ENCODE data around the gene SLC49A4. TPM values are rescaled to one million over a fixed set of nuclear protein-coding genes. Genes with fewer than 3 reads are reported as not detected.

Gene SLC49A4
- total RNA-seq, 1 donor from 2014 or later = 16.6 TPM

DNA sequence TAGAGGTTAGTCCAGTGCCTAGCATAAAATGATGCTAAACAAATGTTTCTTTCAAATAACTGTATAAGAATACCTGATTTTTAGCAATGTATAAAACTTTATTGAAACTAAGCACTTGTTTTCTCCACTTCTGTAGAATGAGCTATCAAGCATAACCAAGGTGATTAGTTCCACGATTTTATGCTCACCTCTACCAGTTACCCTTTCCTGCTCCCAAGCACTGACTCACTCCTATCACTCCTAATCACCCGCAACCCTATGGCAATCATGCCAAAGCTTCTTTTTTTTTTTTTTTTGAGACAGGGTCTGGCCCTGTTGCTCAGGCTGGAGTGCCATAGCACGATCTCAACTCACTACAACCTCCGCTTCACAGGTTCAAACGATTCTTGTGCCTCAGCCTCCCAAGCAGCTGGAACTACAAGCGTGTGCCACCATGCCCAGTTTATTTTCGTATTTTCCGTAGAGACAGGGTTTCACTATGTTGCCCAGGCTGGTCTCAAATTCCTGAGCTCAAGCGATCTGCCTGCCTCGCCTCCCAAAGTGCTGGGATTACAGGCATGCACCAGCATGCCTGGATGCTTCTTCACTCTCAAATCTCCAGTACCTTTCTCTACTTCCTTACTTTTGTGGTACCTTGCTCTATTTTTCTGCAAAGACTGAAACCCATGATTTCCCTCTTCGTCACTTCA is 5.1 kb upstream of the SLC49A4 start:
- Mint-ChIP-seq H3K27me3 (ENCODE audit: low read depth) (no peaks in the 10 kb centered on the region), H3K9me3 (no peaks in the 10 kb centered on the region), H3K27ac (ENCODE audit: unreplicated experiment) (no peak overlapping the region), H3K36me3 (ENCODE audit: low read depth) (peaks cover 3% of the 10 kb centered on the region), H3K4me1 (peaks cover 18% of the 10 kb centered on the region), H3K4me3 (peak overlapping the region; percentile 6)
- TF ChIP-seq, protein P1, sequence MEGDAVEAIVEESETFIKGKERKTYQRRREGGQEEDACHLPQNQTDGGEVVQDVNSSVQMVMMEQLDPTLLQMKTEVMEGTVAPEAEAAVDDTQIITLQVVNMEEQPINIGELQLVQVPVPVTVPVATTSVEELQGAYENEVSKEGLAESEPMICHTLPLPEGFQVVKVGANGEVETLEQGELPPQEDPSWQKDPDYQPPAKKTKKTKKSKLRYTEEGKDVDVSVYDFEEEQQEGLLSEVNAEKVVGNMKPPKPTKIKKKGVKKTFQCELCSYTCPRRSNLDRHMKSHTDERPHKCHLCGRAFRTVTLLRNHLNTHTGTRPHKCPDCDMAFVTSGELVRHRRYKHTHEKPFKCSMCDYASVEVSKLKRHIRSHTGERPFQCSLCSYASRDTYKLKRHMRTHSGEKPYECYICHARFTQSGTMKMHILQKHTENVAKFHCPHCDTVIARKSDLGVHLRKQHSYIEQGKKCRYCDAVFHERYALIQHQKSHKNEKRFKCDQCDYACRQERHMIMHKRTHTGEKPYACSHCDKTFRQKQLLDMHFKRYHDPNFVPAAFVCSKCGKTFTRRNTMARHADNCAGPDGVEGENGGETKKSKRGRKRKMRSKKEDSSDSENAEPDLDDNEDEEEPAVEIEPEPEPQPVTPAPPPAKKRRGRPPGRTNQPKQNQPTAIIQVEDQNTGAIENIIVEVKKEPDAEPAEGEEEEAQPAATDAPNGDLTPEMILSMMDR (conservative IDR thresholded peaks at IDR 0.05) = no peak
- DNase-seq (ENCODE audit: low read depth, low spot score) = no peak

DNA sequence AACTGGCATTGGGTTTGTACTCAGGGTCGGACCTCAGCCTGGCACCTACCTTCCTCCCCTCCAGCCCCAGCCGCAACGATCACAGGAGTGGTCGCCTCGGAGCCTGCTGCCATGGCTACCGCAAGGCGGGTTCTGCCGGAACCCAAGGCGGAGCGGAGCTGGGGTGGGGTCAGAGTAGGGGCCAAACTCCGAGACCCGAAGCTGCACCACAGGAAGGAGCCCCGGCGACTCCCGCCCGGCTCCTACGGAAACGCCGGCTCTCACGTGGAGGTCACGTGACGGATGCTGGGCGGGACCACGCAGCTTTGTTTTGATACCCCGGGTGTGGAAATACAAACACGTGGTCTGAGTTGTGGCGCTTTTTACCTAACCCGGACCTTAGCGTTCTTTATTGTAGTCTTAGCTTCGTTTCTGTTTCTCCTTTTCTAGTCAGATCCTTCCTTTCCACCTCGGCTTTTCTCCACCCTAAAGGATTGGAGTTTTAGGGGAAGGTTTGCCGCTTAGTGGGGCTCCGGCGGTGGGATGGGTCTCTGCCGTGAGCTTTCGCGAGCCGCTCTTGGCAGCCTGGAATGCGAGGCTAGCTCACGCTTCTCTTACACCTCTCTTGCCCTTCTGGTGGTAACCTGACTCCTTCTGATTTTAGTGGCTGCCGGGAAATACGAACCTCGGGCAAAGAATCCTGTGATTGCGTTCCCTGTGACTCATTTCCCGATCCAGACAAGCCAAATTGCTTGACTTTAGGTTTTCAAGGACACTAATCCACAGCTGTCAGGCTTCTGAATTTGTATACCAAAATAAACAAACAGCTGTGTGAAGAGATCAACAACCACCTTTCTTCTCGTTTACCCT is 1.1 kb upstream of the SLC49A4 start, which contains the start of gene HSPBAP1:
Gene HSPBAP1 (minus strand): TSS at position 264 of the 849 bp plus-strand sequence. CDS start 151 bp downstream, at position 113.
- TF ChIP-seq, protein P1 (conservative IDR thresholded peaks at IDR 0.05) = no peak
- Mint-ChIP-seq H3K27ac (ENCODE audit: unreplicated experiment) (peak within 1 kb of the TSS; percentile 98), H3K4me3 (no peak within 1 kb of the TSS), H3K27me3 (ENCODE audit: low read depth) (no peaks in the 10 kb centered on the region), H3K9me3 (no peaks in the 10 kb centered on the region), H3K4me1 (peaks cover 35% of the 10 kb centered on the region), H3K36me3 (ENCODE audit: low read depth) (peaks cover 2% of the 10 kb centered on the region)
- DNase-seq (ENCODE audit: low read depth, low spot score) = peak; percentile 86

DNA sequence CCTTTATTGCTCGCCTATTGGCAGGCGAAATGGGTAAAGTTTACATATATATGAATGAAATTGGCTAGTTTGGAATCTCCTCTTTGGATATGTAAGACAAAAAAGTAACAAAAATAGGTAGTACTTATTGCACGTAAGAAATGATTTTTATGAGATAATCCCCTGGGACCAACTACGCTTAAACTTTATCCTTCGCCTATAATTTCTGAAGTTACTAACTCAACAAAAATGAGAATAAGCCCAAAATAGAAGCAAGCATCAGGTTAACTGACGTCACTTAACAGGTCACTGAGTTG is 438 bp upstream of the SLC49A4 start:
- H3K4me1 Mint-ChIP-seq = peaks cover 35% of the 10 kb centered on the region
- TF ChIP-seq, protein P1 (conservative IDR thresholded peaks at IDR 0.05) = no peak
- H3K27me3 Mint-ChIP-seq (ENCODE audit: low read depth) = no peaks in the 10 kb centered on the region
- H3K9me3 Mint-ChIP-seq = no peaks in the 10 kb centered on the region
- peaks cover 2% of the 10 kb centered on the region for H3K36me3 Mint-ChIP-seq (ENCODE audit: low read depth)
- H3K27ac Mint-ChIP-seq (ENCODE audit: unreplicated experiment) = peak overlapping the region; percentile 79
- no peak for DNase-seq (ENCODE audit: low read depth, low spot score)
- no peak overlapping the region for H3K4me3 Mint-ChIP-seq

DNA sequence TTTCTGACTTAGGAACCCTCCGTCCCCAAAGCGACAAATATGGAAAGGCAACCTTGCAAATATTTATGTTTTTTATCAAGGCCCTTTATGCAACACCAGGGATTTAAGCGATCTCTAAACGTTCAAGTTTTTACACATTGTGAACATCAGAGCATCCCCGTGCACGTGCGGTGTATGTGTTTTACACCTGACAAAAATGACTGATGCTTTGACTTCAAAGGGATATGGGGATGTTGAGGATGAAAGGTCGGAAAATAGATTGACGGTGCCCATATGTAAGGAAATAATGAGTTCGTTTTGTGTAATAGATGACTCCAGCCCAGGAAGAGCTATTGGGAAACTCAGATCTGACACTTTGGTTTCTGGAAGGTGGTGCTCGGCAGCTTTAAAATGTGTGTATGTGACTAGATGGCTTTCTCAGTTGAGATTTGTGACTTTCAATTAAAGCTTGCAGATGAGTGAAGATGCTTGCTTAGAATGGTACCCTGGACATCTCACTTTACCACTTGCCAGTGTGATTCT is 866 bp downstream of the SLC49A4 start:
- DNase-seq (ENCODE audit: low read depth, low spot score) = no peak
- Mint-ChIP-seq H3K4me3 (peak overlapping the region; percentile 83), H3K27me3 (ENCODE audit: low read depth) (no peaks in the 10 kb centered on the region), H3K27ac (ENCODE audit: unreplicated experiment) (peak overlapping the region; percentile 73), H3K4me1 (peaks cover 35% of the 10 kb centered on the region), H3K36me3 (ENCODE audit: low read depth) (peaks cover 2% of the 10 kb centered on the region), H3K9me3 (no peaks in the 10 kb centered on the region)
- TF ChIP-seq, protein P1 (conservative IDR thresholded peaks at IDR 0.05) = no peak

DNA sequence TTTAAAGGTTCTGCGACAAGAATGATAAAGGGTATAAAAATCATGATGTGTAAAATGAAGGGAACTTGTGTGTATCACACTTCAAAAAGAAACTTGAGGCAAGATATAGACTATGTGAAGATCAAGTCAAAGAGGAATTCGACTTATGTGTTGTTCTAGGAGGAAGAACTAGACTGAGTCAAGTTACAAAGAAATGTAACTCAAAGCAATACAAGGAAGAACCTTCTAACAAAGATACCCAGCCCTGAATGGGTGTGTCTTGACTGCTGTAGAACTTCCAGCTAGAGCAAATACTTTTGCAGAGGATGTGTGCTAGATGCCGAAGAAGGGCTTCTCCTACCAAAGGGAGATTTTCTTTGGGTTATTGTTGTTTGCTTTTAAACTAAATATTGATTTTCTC is 2.4 kb downstream of the SLC49A4 start:
- peaks cover 35% of the 10 kb centered on the region for H3K4me1 Mint-ChIP-seq
- H3K4me3 Mint-ChIP-seq = peak overlapping the region; percentile 71
- H3K36me3 Mint-ChIP-seq (ENCODE audit: low read depth) = peaks cover 2% of the 10 kb centered on the region
- no peaks in the 10 kb centered on the region for H3K9me3 Mint-ChIP-seq
- DNase-seq (ENCODE audit: low read depth, low spot score) = no peak
- TF ChIP-seq, protein P1 (conservative IDR thresholded peaks at IDR 0.05) = no peak
- no peak overlapping the region for H3K27ac Mint-ChIP-seq (ENCODE audit: unreplicated experiment)
- no peaks in the 10 kb centered on the region for H3K27me3 Mint-ChIP-seq (ENCODE audit: low read depth)

Measured in neural crest cell (in vitro differentiated cells).